SK-N-SH (cell line): Measurements from ENCODE around the gene KDELR1. TPM values are rescaled to one million over a fixed set of nuclear protein-coding genes. Genes with fewer than 3 reads are reported as not detected.

Experiments used
- CHD2 ChIP-seq: fragments of 150-350 bp; IDR thresholded peaks from 2 replicates; pipeline ENCODE4 v1.6.1; 2018; ENCODE audit warnings: low read length; ENCODE audit not compliant: partially characterized antibody
- ELF1 ChIP-seq: IDR thresholded peaks from 2 replicates; pipeline ENCODE4 v1.4.0; 2012
- EP300 ChIP-seq, 2 experiments: IDR thresholded peaks; 2 replicates each; pipeline versions ENCODE4 v1.4.0 to v1.6.1; 2012; ENCODE audit warnings: borderline replicate concordance in 1 of 2, low read depth in 1 of 2, low read length in 1 of 2
- EZH2phosphoT487 ChIP-seq: fragments of 200-600 bp; sonication (generic); IDR thresholded peaks from 2 replicates; pipeline ENCODE4 v1.6.1; 2017; ENCODE audit warnings: low read depth, mixed run types, mild to moderate bottlenecking, antibody characterized with exemption, moderate library complexity, borderline replicate concordance
- FOXJ3 ChIP-seq: sonication (generic); formaldehyde crosslinking; IDR thresholded peaks from 2 replicates; pipeline ENCODE4 v1.5.1; 2020; ENCODE audit warnings: mild to moderate bottlenecking, missing genetic modification reagents
- FOXM1 ChIP-seq: IDR thresholded peaks from 2 replicates; pipeline ENCODE4 v1.4.0; 2012; ENCODE audit warnings: low read depth, mild to moderate bottlenecking
- GABPA ChIP-seq: IDR thresholded peaks from 2 replicates; pipeline ENCODE4 v1.4.0; 2012; ENCODE audit warnings: low read depth, mild to moderate bottlenecking
- GATA2 ChIP-seq: sonication (generic); formaldehyde crosslinking; IDR thresholded peaks from 2 replicates; pipeline ENCODE4 v1.5.0; 2020; ENCODE audit warnings: mild to moderate bottlenecking, missing genetic modification reagents
- MEF2A ChIP-seq: IDR thresholded peaks from 2 replicates; pipeline ENCODE4 v1.4.0; 2012; ENCODE audit warnings: low read depth, borderline replicate concordance
- MXI1 ChIP-seq: IDR thresholded peaks from 2 replicates; pipeline ENCODE4 v1.6.1; 2012; ENCODE audit warnings: mild to moderate bottlenecking, low read depth, low read length, improper control_type of control experiment
- NFIC ChIP-seq: IDR thresholded peaks from 2 replicates; pipeline ENCODE4 v1.4.0; 2012; ENCODE audit warnings: borderline replicate concordance
- NRF1 ChIP-seq: IDR thresholded peaks from 2 replicates; pipeline ENCODE4 v1.6.1; 2012; ENCODE audit warnings: low read depth, mild to moderate bottlenecking, low read length
- POLR2AphosphoS5 ChIP-seq: IDR thresholded peaks from 2 replicates; pipeline ENCODE4 v1.6.1; 2012; ENCODE audit warnings: low read depth, low read length
- RAD21 ChIP-seq: IDR thresholded peaks from 2 replicates; pipeline ENCODE4 v1.6.1; 2012; ENCODE audit warnings: mild to moderate bottlenecking, low read length
- RCOR1 ChIP-seq: fragments of 150-350 bp; IDR thresholded peaks from 2 replicates; pipeline ENCODE4 v1.6.1; 2017; ENCODE audit warnings: antibody characterized with exemption, low read length
- RFX5 ChIP-seq: IDR thresholded peaks from 2 replicates; pipeline ENCODE4 v1.6.1; 2012; ENCODE audit warnings: mild to moderate bottlenecking, improper control_type of control experiment, low read length
- SIN3A ChIP-seq: IDR thresholded peaks from 2 replicates; pipeline ENCODE4 v1.6.1; 2012; ENCODE audit warnings: low read depth, mild to moderate bottlenecking, low read length, moderate library complexity, borderline replicate concordance
- SMC3 ChIP-seq: IDR thresholded peaks from 2 replicates; pipeline ENCODE4 v1.6.1; 2012; ENCODE audit warnings: low read depth, low read length, improper control_type of control experiment
- TCF12 ChIP-seq: IDR thresholded peaks from 2 replicates; pipeline ENCODE4 v1.4.0; 2012
- TEAD4 ChIP-seq: IDR thresholded peaks from 2 replicates; pipeline ENCODE4 v1.4.0; 2012; ENCODE audit warnings: mild to moderate bottlenecking, borderline replicate concordance; ENCODE audit not compliant: insufficient read depth
- polyA plus RNA-seq, 3 experiments: library from polyadenylated mRNA; depleted of rRNA; stranded (reverse); fragments of >200 nt; gene quantifications; 2 replicates each; pipeline ENCODE4 v1.2.3, GENCODE V29; 2012
- TF ChIP-seq, protein P1 (sequence below): IDR thresholded peaks from 2 replicates; pipeline ENCODE4 v1.6.1; 2012; ENCODE audit warnings: mild to moderate bottlenecking, low read depth, low read length, moderate library complexity
- TF ChIP-seq, protein P2 (sequence below): fragments of 150-350 bp; IDR thresholded peaks from 2 replicates; pipeline ENCODE4 v1.6.1; 2016; ENCODE audit warnings: mild to moderate bottlenecking, low read depth, low read length
- TF ChIP-seq, protein P3 (sequence below): fragments of 200-600 bp; sonication (generic); IDR thresholded peaks from 2 replicates; pipeline ENCODE4 v1.6.1; 2017; ENCODE audit warnings: antibody characterized with exemption, mild to moderate bottlenecking, moderate library complexity
- TF ChIP-seq, protein P4 (sequence below): IDR thresholded peaks from 2 replicates; pipeline ENCODE4; 2012

Gene KDELR1
- polyA plus RNA-seq, 1 of the 3 experiments (the other 2 are of a cell fraction): 138 TPM

DNA sequence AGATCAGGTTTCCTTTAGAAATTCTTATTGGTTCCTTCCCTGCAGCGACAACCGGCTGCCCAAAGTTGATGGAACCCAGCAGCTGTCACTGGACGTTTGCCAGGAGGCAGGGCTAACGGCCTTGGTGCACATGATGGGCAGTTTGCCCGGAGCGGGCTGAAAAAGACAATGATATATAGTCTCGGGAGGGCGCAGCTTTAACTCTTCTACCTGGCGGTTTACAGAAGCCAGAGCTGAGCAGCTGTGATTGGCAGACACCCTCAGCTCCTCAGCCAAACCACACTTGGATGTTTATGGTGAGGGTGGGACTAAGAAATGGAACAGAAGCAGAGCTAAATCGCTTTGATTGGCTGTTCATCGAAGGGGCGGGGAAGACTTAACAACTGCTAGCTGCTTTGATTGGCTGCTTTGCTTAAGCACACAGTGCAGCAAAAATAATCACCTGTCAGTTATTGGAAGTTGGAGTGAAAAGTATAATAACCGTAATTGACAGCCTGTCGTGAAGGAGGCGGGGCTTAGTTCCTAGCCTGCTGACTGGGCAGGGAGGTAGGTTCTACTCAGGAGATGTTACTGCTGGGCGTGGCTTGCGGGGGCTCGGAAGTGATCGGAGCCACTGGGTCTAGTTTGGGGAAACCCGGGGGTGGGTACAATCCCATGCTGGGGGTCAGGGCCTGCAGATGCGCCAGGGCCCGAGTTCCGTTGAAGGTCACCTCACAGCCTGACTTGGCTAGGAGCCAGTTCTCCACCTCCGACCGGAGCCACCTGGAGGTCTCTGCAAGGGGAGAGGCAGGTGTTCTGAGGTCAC is 58.5 kb downstream of the KDELR1 start (continued):
- TF ChIP-seq GATA2 (CRISPR knock-in tag) (no peak), MEF2A (no peak), TCF12 (peak; percentile 98), SMC3 (no peak), RFX5 (peak; percentile 83), SIN3A (peak; percentile 90), NFIC (peak; percentile 98), TEAD4 (no peak), FOXJ3 (CRISPR knock-in tag) (no peak), MXI1 (no peak), RCOR1 (peak; percentile 75), CHD2 (peak; percentile 15), ELF1 (no peak), EP300 (IDR thresholded peaks at IDR 0.05; ENCODE audit: borderline replicate concordance in 1 of 2, low read depth in 1 of 2, low read length in 1 of 2) (peak; percentile 58 to 76; a peak in 3 of 4 replicates), GABPA (0 out of 2 replicates have a peak, but pooled peaks have one; percentile 18), RAD21 (no peak), NRF1 (0 out of 2 replicates have a peak, but pooled peaks have one; percentile 4), POLR2AphosphoS5 (peak; percentile 90), FOXM1 (no peak), EZH2phosphoT487 (no peak)
- TF ChIP-seq, protein P1, sequence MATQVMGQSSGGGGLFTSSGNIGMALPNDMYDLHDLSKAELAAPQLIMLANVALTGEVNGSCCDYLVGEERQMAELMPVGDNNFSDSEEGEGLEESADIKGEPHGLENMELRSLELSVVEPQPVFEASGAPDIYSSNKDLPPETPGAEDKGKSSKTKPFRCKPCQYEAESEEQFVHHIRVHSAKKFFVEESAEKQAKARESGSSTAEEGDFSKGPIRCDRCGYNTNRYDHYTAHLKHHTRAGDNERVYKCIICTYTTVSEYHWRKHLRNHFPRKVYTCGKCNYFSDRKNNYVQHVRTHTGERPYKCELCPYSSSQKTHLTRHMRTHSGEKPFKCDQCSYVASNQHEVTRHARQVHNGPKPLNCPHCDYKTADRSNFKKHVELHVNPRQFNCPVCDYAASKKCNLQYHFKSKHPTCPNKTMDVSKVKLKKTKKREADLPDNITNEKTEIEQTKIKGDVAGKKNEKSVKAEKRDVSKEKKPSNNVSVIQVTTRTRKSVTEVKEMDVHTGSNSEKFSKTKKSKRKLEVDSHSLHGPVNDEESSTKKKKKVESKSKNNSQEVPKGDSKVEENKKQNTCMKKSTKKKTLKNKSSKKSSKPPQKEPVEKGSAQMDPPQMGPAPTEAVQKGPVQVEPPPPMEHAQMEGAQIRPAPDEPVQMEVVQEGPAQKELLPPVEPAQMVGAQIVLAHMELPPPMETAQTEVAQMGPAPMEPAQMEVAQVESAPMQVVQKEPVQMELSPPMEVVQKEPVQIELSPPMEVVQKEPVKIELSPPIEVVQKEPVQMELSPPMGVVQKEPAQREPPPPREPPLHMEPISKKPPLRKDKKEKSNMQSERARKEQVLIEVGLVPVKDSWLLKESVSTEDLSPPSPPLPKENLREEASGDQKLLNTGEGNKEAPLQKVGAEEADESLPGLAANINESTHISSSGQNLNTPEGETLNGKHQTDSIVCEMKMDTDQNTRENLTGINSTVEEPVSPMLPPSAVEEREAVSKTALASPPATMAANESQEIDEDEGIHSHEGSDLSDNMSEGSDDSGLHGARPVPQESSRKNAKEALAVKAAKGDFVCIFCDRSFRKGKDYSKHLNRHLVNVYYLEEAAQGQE: 0 out of 2 replicates have a peak, but pooled peaks have one; percentile 35
- TF ChIP-seq, protein P2, sequence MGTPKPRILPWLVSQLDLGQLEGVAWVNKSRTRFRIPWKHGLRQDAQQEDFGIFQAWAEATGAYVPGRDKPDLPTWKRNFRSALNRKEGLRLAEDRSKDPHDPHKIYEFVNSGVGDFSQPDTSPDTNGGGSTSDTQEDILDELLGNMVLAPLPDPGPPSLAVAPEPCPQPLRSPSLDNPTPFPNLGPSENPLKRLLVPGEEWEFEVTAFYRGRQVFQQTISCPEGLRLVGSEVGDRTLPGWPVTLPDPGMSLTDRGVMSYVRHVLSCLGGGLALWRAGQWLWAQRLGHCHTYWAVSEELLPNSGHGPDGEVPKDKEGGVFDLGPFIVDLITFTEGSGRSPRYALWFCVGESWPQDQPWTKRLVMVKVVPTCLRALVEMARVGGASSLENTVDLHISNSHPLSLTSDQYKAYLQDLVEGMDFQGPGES: 0 out of 2 replicates have a peak, but pooled peaks have one; percentile 23
- TF ChIP-seq, protein P3, sequence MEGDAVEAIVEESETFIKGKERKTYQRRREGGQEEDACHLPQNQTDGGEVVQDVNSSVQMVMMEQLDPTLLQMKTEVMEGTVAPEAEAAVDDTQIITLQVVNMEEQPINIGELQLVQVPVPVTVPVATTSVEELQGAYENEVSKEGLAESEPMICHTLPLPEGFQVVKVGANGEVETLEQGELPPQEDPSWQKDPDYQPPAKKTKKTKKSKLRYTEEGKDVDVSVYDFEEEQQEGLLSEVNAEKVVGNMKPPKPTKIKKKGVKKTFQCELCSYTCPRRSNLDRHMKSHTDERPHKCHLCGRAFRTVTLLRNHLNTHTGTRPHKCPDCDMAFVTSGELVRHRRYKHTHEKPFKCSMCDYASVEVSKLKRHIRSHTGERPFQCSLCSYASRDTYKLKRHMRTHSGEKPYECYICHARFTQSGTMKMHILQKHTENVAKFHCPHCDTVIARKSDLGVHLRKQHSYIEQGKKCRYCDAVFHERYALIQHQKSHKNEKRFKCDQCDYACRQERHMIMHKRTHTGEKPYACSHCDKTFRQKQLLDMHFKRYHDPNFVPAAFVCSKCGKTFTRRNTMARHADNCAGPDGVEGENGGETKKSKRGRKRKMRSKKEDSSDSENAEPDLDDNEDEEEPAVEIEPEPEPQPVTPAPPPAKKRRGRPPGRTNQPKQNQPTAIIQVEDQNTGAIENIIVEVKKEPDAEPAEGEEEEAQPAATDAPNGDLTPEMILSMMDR: no peak
- TF ChIP-seq, protein P4, sequence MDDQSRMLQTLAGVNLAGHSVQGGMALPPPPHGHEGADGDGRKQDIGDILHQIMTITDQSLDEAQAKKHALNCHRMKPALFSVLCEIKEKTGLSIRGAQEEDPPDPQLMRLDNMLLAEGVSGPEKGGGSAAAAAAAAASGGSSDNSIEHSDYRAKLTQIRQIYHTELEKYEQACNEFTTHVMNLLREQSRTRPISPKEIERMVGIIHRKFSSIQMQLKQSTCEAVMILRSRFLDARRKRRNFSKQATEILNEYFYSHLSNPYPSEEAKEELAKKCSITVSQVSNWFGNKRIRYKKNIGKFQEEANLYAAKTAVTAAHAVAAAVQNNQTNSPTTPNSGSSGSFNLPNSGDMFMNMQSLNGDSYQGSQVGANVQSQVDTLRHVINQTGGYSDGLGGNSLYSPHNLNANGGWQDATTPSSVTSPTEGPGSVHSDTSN: peak; percentile 97
